Stimulated activated CD4-positive, alpha-beta T cell treated with anti-CD3 and anti-CD28 coated beads, Interleukin-15, amount 100 ng/mL, for 48 hours (primary cell): Measurements from ENCODE around the gene COL5A2.
A peak's percentile ranks its signal among the peaks of the same experiment; 100 is the strongest.

Experiments
- DNase-seq, 2 donors: peaks; one replicate each; pipeline ENCODE4 v3.0.0-alpha.2; 2020; ENCODE audit warnings: low read depth in 2 of 2

The COL5A2 gene

DNA sequence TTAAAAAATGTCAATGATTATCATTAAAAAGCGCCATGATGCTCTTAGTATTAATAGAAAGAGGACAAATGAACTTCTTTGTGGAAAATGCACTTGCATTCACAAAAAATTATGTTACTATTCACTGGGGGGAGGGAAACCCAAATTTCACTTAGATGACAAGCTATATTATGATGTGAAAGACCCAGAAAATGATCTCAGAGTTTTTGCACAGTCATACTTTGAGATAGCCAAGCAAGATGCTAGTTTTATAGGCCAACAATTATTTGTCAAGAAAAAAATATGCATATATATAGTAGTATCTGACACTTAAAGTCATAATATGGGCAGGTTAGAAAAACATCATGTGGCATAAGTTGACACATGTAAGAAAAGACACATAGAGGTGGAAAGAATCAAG is 31.6 kb downstream of the COL5A2 start:
- DNase-seq, result no peak

DNA sequence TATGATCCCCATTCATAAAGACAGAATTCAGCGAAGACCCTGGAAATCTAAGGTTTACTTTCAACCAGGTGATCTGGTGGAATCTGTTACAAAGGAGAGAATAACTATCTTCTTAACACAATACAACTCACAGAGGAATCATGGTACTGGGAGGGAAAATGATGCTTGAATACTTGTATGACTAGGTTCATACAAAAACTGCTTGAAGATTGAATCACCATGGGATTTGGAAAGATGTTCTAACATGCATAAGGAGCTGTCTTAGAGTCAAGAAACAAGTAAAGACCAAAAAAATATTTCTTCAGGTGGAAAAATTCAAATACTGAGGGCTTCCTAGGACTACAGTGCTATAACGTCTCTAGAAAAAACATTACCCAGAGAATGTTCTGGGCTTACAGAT is 32.2 kb downstream of the COL5A2 start:
- DNase-seq, result no peak

DNA sequence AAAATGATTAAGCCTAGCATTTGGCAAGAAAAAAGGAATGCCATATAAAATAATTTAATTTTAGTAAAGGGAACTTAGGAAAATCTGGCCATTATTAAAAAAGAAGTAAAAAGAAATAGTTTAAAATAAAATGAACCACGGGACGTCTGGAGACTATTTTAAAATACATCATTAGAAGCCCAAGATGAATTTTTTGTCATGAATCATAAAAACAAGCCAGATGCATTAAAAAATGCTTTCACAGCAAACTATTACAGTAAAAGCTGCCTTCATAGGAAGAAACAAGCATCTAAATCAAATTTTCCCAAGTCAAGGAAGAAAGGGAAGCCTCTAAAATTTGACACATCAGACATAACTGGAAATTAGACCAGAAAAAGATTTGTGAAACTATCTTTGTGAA is 33.0 kb downstream of the COL5A2 start:
- no peak for DNase-seq

DNA sequence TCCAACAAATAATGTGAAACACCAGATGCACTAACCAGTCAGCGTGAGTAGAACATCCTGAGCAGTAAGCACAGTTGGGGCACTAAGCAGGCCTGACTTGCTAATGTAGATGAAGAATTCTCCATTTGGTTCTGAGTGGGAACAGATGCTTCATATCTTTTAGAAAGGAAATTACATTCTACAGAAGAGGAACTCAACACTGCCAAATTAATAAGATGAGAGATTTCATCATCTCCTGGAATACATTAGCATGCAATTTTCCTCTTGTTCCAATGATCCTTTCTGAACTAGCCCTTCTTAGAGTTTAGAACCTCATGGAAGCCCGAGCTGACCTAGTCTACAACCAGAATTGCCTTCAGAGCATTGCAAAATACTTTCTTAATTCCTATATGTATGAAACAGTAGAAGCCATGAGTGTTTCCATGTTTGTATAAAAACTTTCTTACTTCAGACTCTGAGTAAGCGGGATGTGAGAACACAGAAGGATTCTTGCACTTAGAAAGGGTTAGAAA is 34.8 kb downstream of the COL5A2 start:
- DNase-seq, result no peak

DNA sequence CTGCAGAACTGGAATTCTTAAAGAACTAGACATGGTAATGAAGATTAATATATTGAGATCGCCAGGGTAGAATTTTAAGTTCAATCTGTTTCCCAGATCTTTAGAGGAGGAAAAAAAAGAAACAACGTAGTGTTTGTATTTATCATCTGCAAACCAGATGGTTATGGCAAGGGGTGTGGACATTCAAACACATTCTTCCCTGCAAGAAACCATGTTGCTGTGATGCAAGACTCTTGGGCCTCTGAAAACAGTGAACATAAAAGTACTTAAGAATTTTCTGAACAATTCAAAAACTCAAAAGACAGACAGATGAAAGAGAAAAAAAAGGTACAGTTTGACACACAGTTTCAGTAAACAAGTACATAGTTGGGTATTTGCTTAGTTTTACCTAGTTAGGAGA is 35.6 kb downstream of the COL5A2 start:
- no peak for DNase-seq

DNA sequence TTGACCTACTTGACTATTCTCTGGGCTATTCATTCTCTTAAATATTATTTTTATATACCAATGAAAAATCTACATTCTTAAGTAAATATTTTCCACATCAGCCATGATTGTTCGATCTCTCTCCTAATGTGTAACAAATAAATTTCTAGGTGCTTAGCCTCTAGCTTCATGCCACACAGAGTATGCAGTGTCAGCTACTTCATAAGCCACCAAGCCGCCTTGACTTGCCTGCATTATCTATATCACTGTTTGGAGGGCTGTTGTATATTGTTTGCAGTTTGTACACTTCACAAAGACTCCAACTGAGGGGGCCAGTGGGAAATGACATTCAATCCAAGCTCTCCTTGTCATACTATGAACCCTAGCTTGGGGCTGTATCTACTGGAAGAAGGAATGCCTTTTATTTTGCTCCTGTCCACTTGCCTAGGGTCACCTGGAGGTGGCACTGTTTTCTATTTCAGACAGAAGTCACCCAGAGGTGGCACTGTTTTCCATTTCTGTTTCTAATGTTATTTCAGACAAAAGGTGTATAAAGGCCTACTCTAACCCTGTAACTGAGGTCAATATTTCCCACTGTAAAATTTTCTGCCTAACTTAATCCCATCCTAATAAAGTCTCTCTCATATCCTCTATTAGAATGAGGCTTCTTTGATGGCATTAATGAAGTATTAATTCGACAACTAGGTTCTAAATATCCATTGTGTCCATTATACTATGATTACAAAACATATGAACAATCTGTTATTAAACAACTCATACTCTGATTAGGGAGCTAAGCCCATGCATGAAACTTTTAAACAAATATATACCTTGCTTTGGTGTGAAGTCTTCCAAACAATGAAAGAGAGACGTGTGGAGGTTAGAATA is 36.4 kb downstream of the COL5A2 start:
- peak; percentile 9 to 12 for DNase-seq

DNA sequence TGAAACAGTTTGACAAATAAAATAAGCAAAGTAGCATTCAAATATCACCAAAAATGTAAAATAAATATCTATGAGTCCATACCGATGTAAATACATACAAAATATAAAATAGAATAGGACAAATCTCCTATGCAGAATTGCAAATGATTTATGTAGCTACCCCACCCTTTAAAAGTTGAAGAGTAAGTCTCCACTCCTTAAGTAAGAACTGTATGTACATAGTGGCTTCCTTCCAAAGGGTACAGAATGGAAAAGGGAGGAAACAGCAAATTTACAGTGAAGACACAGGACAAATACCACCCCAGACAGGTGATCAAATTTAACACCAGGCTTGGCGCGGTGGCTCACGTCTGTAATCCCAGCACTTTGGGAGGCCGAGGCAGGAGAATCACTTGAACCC is 40.8 kb downstream of the COL5A2 start:
- no peak for DNase-seq

DNA sequence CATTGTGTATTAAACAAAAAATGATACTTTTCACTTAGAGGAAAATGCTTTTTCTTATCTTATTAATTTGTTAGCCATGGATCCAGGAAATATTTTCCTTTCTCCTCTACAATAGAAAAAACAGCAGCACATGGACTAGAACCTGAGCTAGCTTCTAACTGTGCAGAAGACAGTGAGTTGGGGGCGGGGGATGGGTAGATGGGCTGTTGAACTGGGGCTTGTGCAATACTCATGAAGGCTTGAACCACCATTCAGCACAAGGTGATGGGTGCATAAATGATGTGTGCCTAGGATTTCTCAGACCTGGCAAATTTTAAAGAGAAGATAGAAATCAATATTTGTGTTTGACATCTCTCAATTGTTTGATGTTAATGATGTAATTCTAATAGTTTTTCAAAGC is 42.0 kb downstream of the COL5A2 start:
- DNase-seq, result no peak

DNA sequence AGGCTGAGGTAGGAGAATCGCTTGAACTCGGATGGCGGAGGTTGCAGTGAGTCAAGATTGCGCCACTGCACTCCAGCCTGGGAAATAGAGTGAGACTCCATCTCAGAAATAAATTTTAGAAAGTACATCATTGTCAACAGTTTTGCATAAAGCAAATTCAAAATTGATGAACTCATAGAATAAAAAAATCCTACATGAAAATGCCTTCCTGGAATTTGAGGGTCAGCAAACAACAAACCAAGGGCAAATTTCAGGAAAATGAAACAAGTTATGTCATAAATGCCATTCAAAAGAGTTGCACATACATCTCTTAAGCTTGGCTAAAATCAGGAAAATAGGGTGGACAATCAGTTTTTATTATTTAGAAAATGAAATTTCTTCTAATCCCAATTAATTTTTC is 45.1 kb downstream of the COL5A2 start:
- DNase-seq, result no peak

DNA sequence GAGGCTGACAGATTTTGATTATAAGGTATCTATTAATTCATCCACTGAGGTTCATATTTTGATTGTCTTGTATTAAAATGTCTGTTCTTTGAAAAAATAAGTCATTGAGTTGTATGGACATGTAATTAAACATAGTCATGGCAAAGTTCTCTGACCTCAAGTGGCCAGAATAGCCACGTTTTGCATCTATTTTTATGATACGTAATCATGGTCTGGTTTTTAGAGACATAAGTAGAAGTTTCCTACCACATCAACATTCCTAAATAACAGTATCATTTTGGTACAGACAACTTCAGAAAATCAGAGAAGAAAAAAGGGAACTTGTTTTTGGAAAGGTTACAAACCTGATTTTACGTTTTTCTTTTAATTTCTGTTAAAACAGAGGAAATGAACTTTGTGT is 47.6 kb downstream of the COL5A2 start:
- no peak for DNase-seq

DNA sequence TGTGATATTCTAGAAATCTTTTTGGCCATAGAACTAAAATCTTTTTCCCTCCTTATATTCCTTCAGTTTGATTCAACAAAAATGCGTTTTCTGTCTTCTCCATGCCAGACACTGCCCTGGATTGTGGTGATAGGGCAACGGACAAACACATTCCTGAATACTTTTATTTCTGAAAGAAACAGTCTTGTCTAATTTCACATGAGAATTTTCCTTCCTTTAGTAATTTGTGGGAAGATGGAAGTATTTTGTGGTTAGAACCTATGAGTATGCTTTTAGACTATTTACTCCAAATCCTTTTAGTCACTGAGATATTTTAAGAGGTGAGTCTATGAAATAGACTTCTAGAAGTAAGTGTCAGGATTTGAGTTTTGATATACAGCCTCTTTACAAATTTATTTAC is 49.6 kb downstream of the COL5A2 start:
- no peak for DNase-seq

DNA sequence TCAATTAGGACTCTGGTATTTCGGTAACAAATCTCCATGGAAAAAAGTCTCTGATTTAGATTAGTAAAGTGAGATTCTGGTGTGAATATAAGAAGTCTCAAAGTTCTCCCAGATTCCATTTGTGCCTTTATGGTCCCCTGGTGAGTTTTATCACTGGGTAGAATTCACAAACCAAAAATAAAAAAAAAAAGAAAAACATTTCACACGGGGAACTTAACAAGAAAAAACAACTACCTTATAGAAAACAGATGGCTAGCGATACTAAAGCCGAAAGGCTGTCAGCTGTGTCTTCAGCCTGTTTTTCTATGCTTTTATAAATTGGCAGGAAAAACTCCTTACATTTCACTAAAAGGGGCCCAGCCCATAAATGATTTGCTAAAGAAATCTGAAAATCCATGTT is 50.6 kb downstream of the COL5A2 start:
- no peak for DNase-seq

DNA sequence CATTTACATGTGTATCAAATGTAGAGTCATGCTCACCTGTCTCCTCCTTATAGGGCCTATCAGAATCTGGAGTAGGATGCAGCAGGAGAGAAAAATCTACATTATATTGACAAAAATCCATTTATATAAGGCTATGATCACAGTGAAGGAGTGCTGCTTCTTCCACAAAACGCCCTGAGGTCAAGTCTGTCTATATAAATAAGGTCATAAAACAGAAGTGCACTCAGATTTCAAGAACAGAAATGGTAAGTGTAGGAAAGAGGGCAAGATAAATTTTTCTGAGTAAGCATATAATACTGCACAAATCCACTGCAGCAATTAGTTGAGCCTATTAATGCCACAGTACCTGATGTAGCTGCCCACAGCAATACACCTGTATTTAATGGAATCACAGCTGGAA is 51.8 kb downstream of the COL5A2 start:
- no peak for DNase-seq

DNA sequence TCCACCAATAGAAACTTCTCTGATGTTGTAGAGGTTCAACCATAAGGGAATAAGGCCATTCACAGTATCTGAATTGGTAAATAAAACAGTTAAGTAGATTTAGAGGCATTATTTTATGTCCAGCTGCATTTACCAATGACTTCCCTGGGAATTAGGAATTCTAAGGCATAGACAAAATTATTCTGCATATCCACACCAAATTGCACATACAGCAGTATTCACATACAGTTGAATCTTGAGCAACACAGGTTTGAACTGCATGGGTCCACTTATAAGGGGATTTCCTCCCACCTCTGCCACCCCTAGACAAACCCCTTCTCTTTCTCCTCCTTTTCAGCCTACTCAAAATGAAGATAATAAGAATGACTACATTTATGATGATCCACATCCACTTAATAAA is 54.4 kb downstream of the COL5A2 start:
- no peak for DNase-seq

DNA sequence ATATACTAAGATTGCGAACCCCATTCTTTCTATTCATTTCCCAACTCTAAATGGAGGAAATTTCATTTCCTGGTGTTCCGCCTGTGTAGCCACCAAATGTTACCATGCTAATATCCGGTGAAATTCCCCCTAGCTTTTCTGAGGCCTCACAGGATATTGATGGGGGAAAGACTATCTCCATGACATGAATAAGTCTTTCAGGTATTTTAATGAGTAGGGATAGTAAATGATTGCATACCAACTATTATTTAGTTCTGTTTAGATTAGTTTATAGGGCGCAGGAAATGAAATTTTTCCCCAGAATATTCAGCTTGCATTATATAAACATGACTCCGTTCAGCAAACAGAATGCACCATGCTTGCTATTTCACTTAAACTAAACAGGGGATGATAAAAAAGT is 55.4 kb downstream of the COL5A2 start:
- DNase-seq, result no peak

DNA sequence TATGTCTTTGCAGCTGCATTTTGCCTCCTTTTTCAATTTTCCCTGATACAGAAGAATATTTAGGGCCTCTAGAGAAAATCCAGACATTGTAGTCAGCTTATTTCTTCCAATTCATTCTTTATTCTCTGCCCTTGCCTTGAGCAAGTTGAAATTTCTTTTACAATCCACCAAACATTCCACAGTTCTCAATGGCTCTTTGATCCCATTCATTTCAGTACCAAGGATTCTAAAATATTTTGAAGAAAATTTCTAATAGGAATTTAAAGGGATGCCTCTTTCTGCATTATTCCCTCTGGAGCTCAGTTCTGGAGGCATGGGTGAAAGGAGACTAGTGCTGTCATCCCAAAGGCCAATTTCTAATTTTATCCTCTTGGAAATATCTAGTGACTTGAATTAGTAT is 61.2 kb downstream of the COL5A2 start:
- DNase-seq, result no peak

DNA sequence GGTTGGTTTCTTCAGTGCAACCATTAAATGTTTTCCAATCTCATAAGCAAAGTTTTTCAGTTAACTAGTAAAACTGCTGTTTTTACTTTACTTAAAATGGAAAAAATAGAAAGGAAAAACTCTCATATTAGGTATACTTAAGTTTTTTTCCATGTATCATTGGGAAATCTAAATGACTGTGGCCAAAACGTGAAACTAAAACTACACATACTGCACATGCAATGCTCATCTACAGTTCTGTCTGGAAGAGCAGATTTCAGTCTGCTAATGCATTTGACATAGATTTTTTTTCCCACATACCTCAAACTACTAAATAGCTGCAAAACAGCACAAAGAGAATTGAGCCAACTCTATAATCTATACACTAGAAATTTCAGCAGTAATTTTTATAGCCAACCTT is 62.6 kb downstream of the COL5A2 start:
- no peak for DNase-seq

DNA sequence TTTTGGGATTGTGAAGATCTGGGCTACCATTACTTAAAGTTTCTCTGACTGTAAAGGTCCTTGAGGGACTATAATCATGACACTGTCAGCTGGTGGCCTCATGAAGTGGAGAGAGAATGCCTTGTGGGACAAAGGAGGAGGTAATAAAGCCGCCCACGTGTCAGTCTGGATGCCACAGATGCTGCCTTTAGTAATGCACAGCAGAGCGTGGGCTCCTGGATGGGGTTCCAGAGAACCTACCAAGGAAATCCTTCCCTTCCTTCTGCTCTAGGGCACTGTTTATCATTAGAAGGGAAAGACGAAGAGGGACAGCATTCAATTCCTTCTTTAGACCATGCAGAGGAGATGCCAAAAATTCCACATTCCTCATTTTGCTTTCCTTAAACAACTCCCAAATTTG is 63.5 kb downstream of the COL5A2 start:
- DNase-seq, result peak in 1 of 2 donors; percentile 0

DNA sequence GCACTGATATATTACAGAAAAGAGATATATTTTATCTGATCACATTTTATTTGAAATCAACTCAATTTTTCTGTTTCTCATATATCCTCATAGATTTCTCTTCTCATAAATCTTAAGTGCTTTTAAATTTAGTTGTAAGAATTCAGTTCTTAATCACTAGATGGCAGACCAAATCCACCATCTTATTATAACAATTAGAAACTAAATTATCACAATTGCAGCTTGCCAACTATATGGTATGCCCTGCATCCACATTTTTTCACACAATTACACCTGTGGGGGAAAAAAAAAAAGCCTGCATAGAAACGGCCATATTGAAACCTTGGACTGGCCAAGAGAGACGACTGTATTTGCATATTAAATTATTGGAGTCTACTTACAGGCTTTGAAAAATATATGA is 64.4 kb downstream of the COL5A2 start:
- DNase-seq, result no peak

DNA sequence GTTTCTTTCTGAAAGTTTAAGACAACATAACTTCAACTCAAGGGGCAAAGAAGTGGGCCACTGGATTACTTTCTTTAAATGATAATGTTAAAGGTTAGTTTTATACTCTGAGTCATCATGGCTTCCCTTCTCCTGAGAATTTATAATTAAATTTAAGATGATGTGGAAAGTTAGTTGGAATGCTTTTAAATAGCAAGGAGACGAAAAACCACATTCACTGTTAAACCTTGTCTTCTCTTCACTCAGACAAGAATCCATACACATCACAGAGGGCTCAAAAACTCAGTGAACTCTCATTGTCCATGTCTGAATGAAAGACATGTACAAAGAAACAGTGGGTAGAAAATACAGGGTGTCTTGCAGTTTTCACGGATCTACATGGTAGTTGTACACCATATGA is 65.6 kb downstream of the COL5A2 start:
- DNase-seq, result no peak

DNA sequence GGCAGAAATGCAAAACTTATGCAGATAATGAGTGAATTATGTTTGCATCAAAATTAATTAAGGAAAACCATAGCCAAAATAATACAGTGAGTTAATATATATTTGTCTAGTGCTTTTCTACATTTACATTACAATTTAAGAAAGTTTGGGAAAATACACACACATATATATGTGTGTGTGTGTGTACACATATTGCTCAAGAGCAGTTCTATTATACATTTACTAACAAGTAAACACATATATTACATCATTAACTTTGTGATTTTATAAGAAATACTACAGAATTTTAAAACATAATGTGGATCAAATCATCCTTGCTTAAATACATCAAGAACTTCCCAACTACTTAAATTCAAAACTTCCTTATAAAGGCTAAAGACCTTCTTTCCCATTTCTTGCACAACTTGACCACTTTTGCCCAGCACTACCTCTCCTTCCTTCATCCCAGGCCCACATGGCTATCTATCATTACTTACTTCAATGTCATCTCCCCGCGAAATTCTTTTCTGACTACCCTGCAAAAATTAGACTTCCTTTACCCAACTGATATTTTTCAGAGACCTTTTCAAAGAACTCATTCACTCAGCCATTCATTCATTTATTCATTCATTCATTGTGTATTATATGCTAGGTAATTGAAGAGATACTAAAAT is 68.4 kb downstream of the COL5A2 start:
- DNase-seq, result no peak

DNA sequence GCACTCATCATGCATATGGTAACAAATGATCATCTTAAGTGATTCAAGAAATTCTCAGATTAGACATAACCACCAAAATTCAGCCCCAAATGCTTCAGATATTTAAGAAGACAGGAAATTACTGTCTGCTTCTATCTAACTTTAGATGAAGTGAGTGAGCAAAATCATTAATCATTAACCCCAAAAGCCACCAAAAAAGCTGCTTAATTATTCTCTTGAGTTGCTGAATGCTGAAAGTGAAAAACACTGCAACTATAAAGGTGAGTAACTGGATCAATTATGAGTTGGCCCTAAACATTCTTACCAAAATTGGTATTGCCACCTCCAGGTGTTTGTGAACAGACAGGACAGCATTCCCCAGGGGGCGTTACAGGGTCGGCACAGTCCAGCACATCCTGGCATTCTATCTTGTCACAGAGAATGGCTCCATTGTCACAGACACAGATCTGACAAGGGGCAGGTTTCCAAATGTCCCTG is 69.6 kb downstream of the COL5A2 start:
- no peak for DNase-seq

DNA sequence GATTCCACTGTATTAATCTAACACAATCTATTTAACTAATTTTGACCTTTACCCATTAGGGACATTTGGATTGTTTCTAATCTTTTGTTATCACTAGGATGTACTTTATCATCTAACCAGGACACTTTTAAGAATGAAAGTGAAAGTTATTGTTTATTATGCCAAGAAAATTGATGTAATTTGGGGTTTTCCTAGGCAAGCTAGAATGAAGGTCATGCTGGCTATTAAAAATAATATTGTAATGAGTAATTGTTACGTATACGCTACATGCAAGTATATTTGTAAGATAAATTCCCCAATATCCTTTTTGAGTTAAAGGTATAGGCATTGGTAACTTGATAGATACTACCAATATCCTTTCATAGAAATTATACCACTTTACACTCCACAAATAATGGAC is 74.6 kb downstream of the COL5A2 start:
- no peak for DNase-seq
